GM12891 (cell line): Measurements from ENCODE around the gene PITPNC1.

Source experiments
- PAX5 ChIP-seq: IDR thresholded peaks from 2 replicates; pipeline ENCODE4 v1.6.1; 2011; ENCODE audit warnings: low read length, moderate library complexity, mild to moderate bottlenecking; ENCODE audit not compliant: insufficient read depth, severe bottlenecking
- POLR2A ChIP-seq: IDR thresholded peaks from 2 replicates; pipeline ENCODE4 v1.6.1; 2011; ENCODE audit warnings: low read depth, low read length, control low read depth
- POLR2AphosphoS5 ChIP-seq: IDR thresholded peaks from 2 replicates; pipeline ENCODE4 v1.6.1; 2011; ENCODE audit warnings: low read depth, low read length, control low read depth
- POU2F2 ChIP-seq: IDR thresholded peaks from 2 replicates; pipeline ENCODE4 v1.6.1; 2011; ENCODE audit warnings: low read depth, mild to moderate bottlenecking, control low read depth, low read length, moderate library complexity
- SPI1 ChIP-seq: IDR thresholded peaks from 2 replicates; pipeline ENCODE4 v1.6.1; 2011; ENCODE audit warnings: low read depth, low read length, control low read depth
- TAF1 ChIP-seq: IDR thresholded peaks from 2 replicates; pipeline ENCODE4 v1.6.1; 2011; ENCODE audit warnings: low read depth, low read length, control low read depth

DNA sequence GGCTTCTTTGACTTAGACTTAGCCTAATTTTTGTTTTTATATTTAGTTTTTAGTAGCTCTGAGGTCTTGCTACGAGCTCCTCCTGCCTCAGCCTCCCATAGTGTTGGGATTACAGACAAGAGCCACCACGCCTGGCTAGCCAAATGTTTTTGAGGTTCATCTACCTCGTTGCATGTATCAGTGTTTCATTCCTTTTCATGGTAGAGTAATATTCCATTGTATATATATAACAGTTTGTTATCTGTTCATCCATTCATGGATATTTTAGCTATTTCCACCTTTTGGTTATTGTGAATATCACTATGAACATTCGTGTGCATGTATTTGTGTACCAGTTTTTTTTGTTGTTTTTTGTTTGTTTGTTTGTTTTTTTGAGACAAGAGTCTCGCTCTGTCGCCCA lies 352.8 kb downstream of the PITPNC1 start:
- TF ChIP-seq SPI1 = no peak
- no peak for TF ChIP-seq POLR2A
- no peak for TF ChIP-seq TAF1
- no peak for TF ChIP-seq POLR2AphosphoS5
- TF ChIP-seq PAX5 = no peak
- TF ChIP-seq POU2F2 = no peak
